GM23338 (cell line): Measurements from ENCODE around the gene RPS28. TPM values are rescaled to one million over a fixed set of nuclear protein-coding genes. Genes with fewer than 3 reads are reported as not detected.

Source experiments
- ATAC-seq: fragments of 200-7000 bp; cut with Tn5 transposase; 3 replicates; pipeline ENCODE4 v1.9.1; 2020
- DNase-seq: peaks from one replicate; pipeline ENCODE4 v3.0.0-alpha.2; 2015; ENCODE audit warnings: low spot score
- H2AFZ ChIP-seq: fragments of 200-600 bp; sonication (generic); 2 replicates; pipeline ENCODE4 v1.8.0; 2016; ENCODE audit warnings: antibody characterized with exemption, mild to moderate bottlenecking, moderate library complexity
- H3F3A ChIP-seq: fragments of 200-600 bp; sonication (generic); replicated peaks from 2 replicates; pipeline ENCODE4 v1.8.0; 2017; ENCODE audit warnings: antibody characterized with exemption, mixed run types, low read depth
- H3K27ac ChIP-seq: fragments of 200-600 bp; sonication (generic); 2 replicates; pipeline ENCODE4 v1.6.1; 2016; ENCODE audit warnings: low read depth
- H3K27me3 ChIP-seq: fragments of 200-600 bp; sonication (generic); 2 replicates; pipeline ENCODE4 v1.8.0; 2016; ENCODE audit warnings: mild to moderate bottlenecking, mixed run types, moderate library complexity; ENCODE audit not compliant: insufficient read depth
- H3K36me3 ChIP-seq: fragments of 200-600 bp; sonication (generic); 2 replicates; pipeline ENCODE4 v1.8.0; 2016; ENCODE audit warnings: mild to moderate bottlenecking; ENCODE audit not compliant: insufficient read depth
- H3K4me1 ChIP-seq: fragments of 200-600 bp; sonication (generic); 2 replicates; pipeline ENCODE4 v1.8.0; 2016; ENCODE audit warnings: mild to moderate bottlenecking, moderate library complexity; ENCODE audit not compliant: insufficient read depth
- H3K4me2 ChIP-seq: fragments of 200-600 bp; sonication (generic); 2 replicates; pipeline ENCODE4 v1.7.1; 2017; ENCODE audit warnings: mixed run types
- H3K4me3 ChIP-seq: fragments of 200-600 bp; sonication (generic); 2 replicates; pipeline ENCODE4 v1.6.1; 2016; ENCODE audit warnings: mixed run types
- H3K79me2 ChIP-seq: fragments of 200-600 bp; sonication (generic); replicated peaks from 2 replicates; pipeline ENCODE4 v1.8.0; 2017; ENCODE audit warnings: mild to moderate bottlenecking; ENCODE audit not compliant: insufficient read depth
- H3K9me2 ChIP-seq: fragments of 200-600 bp; sonication (generic); 2 replicates; pipeline ENCODE4 v1.8.0; 2017; ENCODE audit not compliant: insufficient read depth
- H4K20me1 ChIP-seq: fragments of 200-600 bp; sonication (generic); replicated peaks from 2 replicates; pipeline ENCODE4 v1.8.0; 2017; ENCODE audit warnings: mild to moderate bottlenecking; ENCODE audit not compliant: insufficient read depth
- H3K27ac Mint-ChIP-seq: 2 replicates; pipeline ENCODE4 v1.8.0; 2020; ENCODE audit warnings: inconsistent platforms, mild to moderate bottlenecking, moderate library complexity, mixed read lengths
- H3K27me3 Mint-ChIP-seq: 3 replicates; pipeline ENCODE4 v1.8.0; 2022; ENCODE audit warnings: low read depth, mild to moderate bottlenecking, moderate library complexity, mixed read lengths, inconsistent platforms; ENCODE audit not compliant: insufficient read depth, poor library complexity
- H3K36me3 Mint-ChIP-seq: 3 replicates; pipeline ENCODE4 v1.8.0; 2021; ENCODE audit warnings: low read depth, mild to moderate bottlenecking, inconsistent platforms, moderate library complexity, mixed read lengths
- H3K4me1 Mint-ChIP-seq: 3 replicates; pipeline ENCODE4 v1.8.0; 2020; ENCODE audit warnings: mild to moderate bottlenecking, inconsistent platforms, mixed read lengths
- H3K4me3 Mint-ChIP-seq: 3 replicates; pipeline ENCODE4 v1.8.0; 2021; ENCODE audit warnings: moderate library complexity, mild to moderate bottlenecking, inconsistent platforms, mixed read lengths
- H3K9me3 Mint-ChIP-seq: 3 replicates; pipeline ENCODE4 v1.8.0; 2020; ENCODE audit warnings: moderate library complexity, mild to moderate bottlenecking, inconsistent platforms, mixed read lengths
- CREB1 ChIP-seq: fragments of 250-450 bp; sonication (Bioruptor Pico); IDR thresholded peaks from 2 replicates; pipeline ENCODE4 v1.5.0; 2020; ENCODE audit warnings: low read depth, mild to moderate bottlenecking, moderate library complexity
- ETS1 ChIP-seq: IDR thresholded peaks from 2 replicates; pipeline ENCODE4 v1.6.1; 2016; ENCODE audit warnings: antibody characterized with exemption
- EZH2 ChIP-seq: fragments of 200-600 bp; sonication (generic); IDR thresholded peaks from one replicate; pipeline ENCODE4 v1.8.0; 2017; ENCODE audit warnings: antibody characterized with exemption, mild to moderate bottlenecking, low read depth; ENCODE audit not compliant: unreplicated experiment
- EZH2phosphoT487 ChIP-seq: fragments of 200-600 bp; sonication (generic); IDR thresholded peaks from one replicate; pipeline ENCODE4 v1.8.1; 2018; ENCODE audit warnings: antibody characterized with exemption; ENCODE audit not compliant: unreplicated experiment
- JUNB ChIP-seq: IDR thresholded peaks from one replicate; pipeline ENCODE4 v1.6.1; 2016; ENCODE audit warnings: antibody characterized with exemption; ENCODE audit not compliant: unreplicated experiment
- NANOG ChIP-seq: IDR thresholded peaks from 2 replicates; pipeline ENCODE4 v1.6.1; 2016; ENCODE audit warnings: antibody characterized with exemption, borderline replicate concordance
- POLR2AphosphoS5 ChIP-seq: IDR thresholded peaks from 2 replicates; pipeline ENCODE4 v1.6.1; 2016; ENCODE audit warnings: antibody characterized with exemption, low read depth
- REST ChIP-seq: IDR thresholded peaks from one replicate; pipeline ENCODE4 v1.6.1; 2018; ENCODE audit warnings: antibody characterized with exemption; ENCODE audit not compliant: unreplicated experiment
- STAT1 ChIP-seq: IDR thresholded peaks from one replicate; pipeline ENCODE4 v1.6.1; 2016; ENCODE audit warnings: antibody characterized with exemption; ENCODE audit not compliant: unreplicated experiment
- ZNF114 ChIP-seq: fragments of 250-450 bp; sonication (Bioruptor Pico); IDR thresholded peaks from 2 replicates; pipeline ENCODE4 v1.5.0; 2020; ENCODE audit warnings: mild to moderate bottlenecking, moderate library complexity
- ZNF331 ChIP-seq: fragments of 250-450 bp; sonication (Bioruptor Pico); IDR thresholded peaks from 2 replicates; pipeline ENCODE4 v1.5.0; 2020; ENCODE audit warnings: low read depth, mild to moderate bottlenecking, moderate library complexity
- ZNF462 ChIP-seq: fragments of 250-450 bp; sonication (Bioruptor Pico); IDR thresholded peaks from 2 replicates; pipeline ENCODE4 v1.5.0; 2020; ENCODE audit warnings: mild to moderate bottlenecking, moderate library complexity
- polyA plus RNA-seq: library from polyadenylated mRNA; unstranded; fragments of >200 nt; fragmentation: Nextera tagmentation; extraction: Ambion mirVana; gene quantifications from 2 replicates; pipeline ENCODE4 v1.2.1, GENCODE V29; 2016
- total RNA-seq: library from RNA; depleted of rRNA; stranded (reverse); fragments of >200 nt; shearing (Covaris generic); gene quantifications from 2 replicates; pipeline ENCODE4 v1.2.3, GENCODE V29; 2014
- TF ChIP-seq, protein P1 (sequence below), 2 experiments: fragments of 200-600 bp in 1 of 2; sonication (generic) in 1 of 2; conservative IDR thresholded peaks; 2 replicates each; pipeline versions ENCODE4 v1.5.1 to v1.6.1; 2016 to 2017; ENCODE audit warnings: antibody characterized with exemption in 2 of 2, low read depth in 2 of 2, mild to moderate bottlenecking in 2 of 2, moderate library complexity in 1 of 2

RPS28 gene
- total and polyA plus RNA-seq, 2 experiments from 2014 or later = 174 to 1,790 TPM

GRCh38 chr19:8361921-8362793 lies 40.9 kb downstream of the RPS28 start:
- no peak overlapping the region for H2AFZ ChIP-seq
- no peak overlapping the region for H3K27ac ChIP-seq
- H3K4me3 ChIP-seq = no peak overlapping the region
- Mint-ChIP-seq H3K27ac (no peak overlapping the region), H3K36me3 (no peaks in the 10 kb centered on the region), H3K4me1 (peaks cover 15% of the 10 kb centered on the region), H3K9me3 (no peaks in the 10 kb centered on the region; the same call in 2 of the 3 replicates), H3K27me3 (peaks cover 45% of the 10 kb centered on the region), H3K4me3 (no peak overlapping the region)
- peaks cover 52% of the 10 kb centered on the region for H3K27me3 ChIP-seq
- peaks cover 6% of the 10 kb centered on the region; the same call in 1 of the 2 replicates for H3K4me1 ChIP-seq
- peaks cover 9% of the 10 kb centered on the region; the same call in 1 of the 2 replicates for H3F3A ChIP-seq
- no peaks in the 10 kb centered on the region for H3K36me3 ChIP-seq
- DNase-seq = no peak
- no peaks in the 10 kb centered on the region for H4K20me1 ChIP-seq
- no peaks in the 10 kb centered on the region for H3K9me2 ChIP-seq
- no peak overlapping the region for H3K4me2 ChIP-seq
- H3K79me2 ChIP-seq = no peaks in the 10 kb centered on the region
- TF ChIP-seq EZH2phosphoT487 = no peak
- no peak for TF ChIP-seq JUNB
- no peak for TF ChIP-seq ZNF331
- TF ChIP-seq, protein P1, sequence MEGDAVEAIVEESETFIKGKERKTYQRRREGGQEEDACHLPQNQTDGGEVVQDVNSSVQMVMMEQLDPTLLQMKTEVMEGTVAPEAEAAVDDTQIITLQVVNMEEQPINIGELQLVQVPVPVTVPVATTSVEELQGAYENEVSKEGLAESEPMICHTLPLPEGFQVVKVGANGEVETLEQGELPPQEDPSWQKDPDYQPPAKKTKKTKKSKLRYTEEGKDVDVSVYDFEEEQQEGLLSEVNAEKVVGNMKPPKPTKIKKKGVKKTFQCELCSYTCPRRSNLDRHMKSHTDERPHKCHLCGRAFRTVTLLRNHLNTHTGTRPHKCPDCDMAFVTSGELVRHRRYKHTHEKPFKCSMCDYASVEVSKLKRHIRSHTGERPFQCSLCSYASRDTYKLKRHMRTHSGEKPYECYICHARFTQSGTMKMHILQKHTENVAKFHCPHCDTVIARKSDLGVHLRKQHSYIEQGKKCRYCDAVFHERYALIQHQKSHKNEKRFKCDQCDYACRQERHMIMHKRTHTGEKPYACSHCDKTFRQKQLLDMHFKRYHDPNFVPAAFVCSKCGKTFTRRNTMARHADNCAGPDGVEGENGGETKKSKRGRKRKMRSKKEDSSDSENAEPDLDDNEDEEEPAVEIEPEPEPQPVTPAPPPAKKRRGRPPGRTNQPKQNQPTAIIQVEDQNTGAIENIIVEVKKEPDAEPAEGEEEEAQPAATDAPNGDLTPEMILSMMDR (conservative IDR thresholded peaks at IDR 0.05; ENCODE audit: low read depth in 2 of 2) = no peak
- TF ChIP-seq ZNF114 (CRISPR knock-in tag) = no peak
- TF ChIP-seq NANOG = no peak
- TF ChIP-seq STAT1 = no peak
- TF ChIP-seq ZNF462 (CRISPR knock-in tag) = no peak
- TF ChIP-seq ETS1 = no peak
- TF ChIP-seq CREB1 (CRISPR knock-in tag) = no peak
- no peak for TF ChIP-seq POLR2AphosphoS5
- TF ChIP-seq REST = no peak
- no peak for TF ChIP-seq EZH2
- no peak for ATAC-seq
